ENCODE data around the gene GRIFIN. TPM values are rescaled to one million over a fixed set of nuclear protein-coding genes. Genes with fewer than 3 reads are reported as not detected.

GRIFIN gene
- total RNA-seq, 1 donor from 2014 or later: not detected

GRCh38 chr7:2499719-2500430 is 23.7 kb upstream of the GRIFIN start:
- no peak overlapping the region for H3K4me3 Mint-ChIP-seq (ENCODE audit: unreplicated experiment)
- H3K27me3 Mint-ChIP-seq (ENCODE audit: unreplicated experiment): peaks cover 1% of the 10 kb centered on the region
- TF ChIP-seq CTCF (IDR thresholded peaks at IDR 0.05; ENCODE audit: unreplicated experiment): no peak
- no peak overlapping the region for H3K27ac Mint-ChIP-seq (ENCODE audit: unreplicated experiment)
- peaks cover 2% of the 10 kb centered on the region for H3K4me1 Mint-ChIP-seq (ENCODE audit: unreplicated experiment)
- no peaks in the 10 kb centered on the region for H3K36me3 Mint-ChIP-seq (ENCODE audit: low read depth, unreplicated experiment)
- H3K9me3 Mint-ChIP-seq (ENCODE audit: unreplicated experiment): no peaks in the 10 kb centered on the region
- peak; percentile 3 for DNase-seq (ENCODE audit: low spot score)

GRCh38 chr7:2499181-2499580 is 23.0 kb upstream of the GRIFIN start:
- peaks cover 2% of the 10 kb centered on the region for H3K4me1 Mint-ChIP-seq (ENCODE audit: unreplicated experiment)
- peaks cover 1% of the 10 kb centered on the region for H3K27me3 Mint-ChIP-seq (ENCODE audit: unreplicated experiment)
- no peak overlapping the region for H3K27ac Mint-ChIP-seq (ENCODE audit: unreplicated experiment)
- H3K4me3 Mint-ChIP-seq (ENCODE audit: unreplicated experiment): no peak overlapping the region
- no peak for TF ChIP-seq CTCF (IDR thresholded peaks at IDR 0.05; ENCODE audit: unreplicated experiment)
- H3K9me3 Mint-ChIP-seq (ENCODE audit: unreplicated experiment): no peaks in the 10 kb centered on the region
- DNase-seq (ENCODE audit: low spot score): peak; percentile 2
- H3K36me3 Mint-ChIP-seq (ENCODE audit: low read depth, unreplicated experiment): no peaks in the 10 kb centered on the region

GRCh38 chr7:2498708-2499107 is 22.5 kb upstream of the GRIFIN start:
- no peaks in the 10 kb centered on the region for H3K9me3 Mint-ChIP-seq (ENCODE audit: unreplicated experiment)
- H3K4me3 Mint-ChIP-seq (ENCODE audit: unreplicated experiment): no peak overlapping the region
- DNase-seq (ENCODE audit: low spot score): peak; percentile 2
- peaks cover 1% of the 10 kb centered on the region for H3K27me3 Mint-ChIP-seq (ENCODE audit: unreplicated experiment)
- H3K36me3 Mint-ChIP-seq (ENCODE audit: low read depth, unreplicated experiment): no peaks in the 10 kb centered on the region
- H3K4me1 Mint-ChIP-seq (ENCODE audit: unreplicated experiment): peaks cover 2% of the 10 kb centered on the region
- H3K27ac Mint-ChIP-seq (ENCODE audit: unreplicated experiment): no peak overlapping the region
- TF ChIP-seq CTCF (IDR thresholded peaks at IDR 0.05; ENCODE audit: unreplicated experiment): no peak

- Mint-ChIP-seq H3K4me3 (ENCODE audit: unreplicated experiment) (no peak overlapping the region), H3K4me1 (ENCODE audit: unreplicated experiment) (peaks cover 2% of the 10 kb centered on the region)
These were observed 21.5 kb upstream of the GRIFIN start for GRCh38 chr7:2497500-2498336.

More at GRCh38 chr7:2497500-2498336, 21.5 kb upstream of the GRIFIN start:
- H3K36me3 Mint-ChIP-seq (ENCODE audit: low read depth, unreplicated experiment): no peaks in the 10 kb centered on the region
- H3K9me3 Mint-ChIP-seq (ENCODE audit: unreplicated experiment): no peaks in the 10 kb centered on the region
- DNase-seq (ENCODE audit: low spot score): peak; percentile 4
- H3K27me3 Mint-ChIP-seq (ENCODE audit: unreplicated experiment): peaks cover 2% of the 10 kb centered on the region
- no peak overlapping the region for H3K27ac Mint-ChIP-seq (ENCODE audit: unreplicated experiment)
- TF ChIP-seq CTCF (IDR thresholded peaks at IDR 0.05; ENCODE audit: unreplicated experiment): no peak
